Pancreas (tissue), 10 donors: Measurements from ENCODE around the gene OR13J1. TPM values are rescaled to one million over a fixed set of nuclear protein-coding genes. Genes with fewer than 3 reads are reported as not detected.

Source experiments
- ATAC-seq, 4 donors: fragments of 200-7000 bp; cut with Tn5 transposase; one replicate each; pipeline versions ENCODE4 v1.8.0 to v1.9.1; 2020; ENCODE audit warnings: mild to moderate bottlenecking in 4 of 4, moderate library complexity in 4 of 4
- DNase-seq, 6 donors: peaks; one replicate each; pipeline ENCODE4 v3.0.0-alpha.2; 2020
- FAIRE-seq: peaks from 2 replicates; lab custom pipeline; 2012; peaks lifted over from hg19 to GRCh38; lab: Jason Lieb, UNC
- H3K27ac ChIP-seq, 4 donors: fragments of 200-600 bp; sonication (generic); 1 replicate in 3 of 4; 2 replicates in 1 of 4; pipeline versions ENCODE4 v1.5.0 to v1.8.0; 2020
- H3K27me3 ChIP-seq, 4 donors: fragments of 200-600 bp; one replicate each; pipeline ENCODE4 v1.8.0; 2021
- H3K36me3 ChIP-seq, 3 donors: fragments of 200-600 bp; sonication (generic) in 1 of 3; one replicate each; pipeline versions ENCODE4 v1.5.0 to v1.8.0; 2020 to 2021
- H3K4me1 ChIP-seq, 3 donors: fragments of 200-600 bp; one replicate each; pipeline ENCODE4 v1.8.0; 2021
- H3K4me3 ChIP-seq, 4 donors: fragments of 200-600 bp; sonication (generic) in 2 of 4; one replicate each; pipeline versions ENCODE4 v1.5.0 to v1.8.0; 2020 to 2021
- H3K9me3 ChIP-seq, 4 donors: fragments of 200-600 bp; one replicate each; pipeline ENCODE4 v1.8.0; 2021
- WGBS, 2 donors: extraction: QIAGEN DNeasy Blood & Tissue Kit; methylation state at CpG; one replicate each; pipeline ENCODE4 v1.1.7; 2013; 5-methylcytosine and 5-hydroxymethylcytosine counted together
- intact Hi-C, 3 donors: fragments of 100-400 bp; cut with DNase I; formaldehyde crosslinking; loops; one replicate each; pipeline versions ENCODE4 v1.11.1 to v1.14.2; 2022
- polyA plus RNA-seq, 2 donors: library from polyadenylated mRNA; stranded (reverse); fragments of 200-250 nt; gene quantifications; one replicate each; pipeline ENCODE4 v1.2.3, GENCODE V29; 2013
- total RNA-seq, 6 donors: library from RNA; stranded (reverse); fragmentation: NEBNext Ultra II Directional in 4 of 6; extraction: Animal tissue kit (Norgen Biotek cat#: 25700) in 4 of 6; gene quantifications; one replicate each; pipeline versions ENCODE4 v1.2.1 to v1.2.4, GENCODE V29; 2021 to 2023
- TF ChIP-seq, protein P1 (sequence below), 4 donors: fragments of 200-600 bp; sonication (generic) in 3 of 4; IDR thresholded peaks; one replicate each; pipeline versions ENCODE4 v1.5.0 to v1.8.0; 2021; ENCODE audit warnings: antibody characterized with exemption in 4 of 4
- donor health status: healthy with polysubstance abuse.
- donor health status: DM: no; HTN: no; CAD: no; lungs with moderate emphysema.
- donor health status: DM: no; HTN: no; CAD: no.
- donor health status: control.
- donor health status: control.
- donor health status: Bipolar disorder and iron deficiency.
- donor health status: DM: yes; HTN: yes; CAD: no.
- donor health status: DM: no; HTN: no; CAD: no.
- donor health status: DM: no; HTN: no; CAD: no.
- donor health status: DM: yes; HTN: yes; CAD: no.

Gene OR13J1, protein sequence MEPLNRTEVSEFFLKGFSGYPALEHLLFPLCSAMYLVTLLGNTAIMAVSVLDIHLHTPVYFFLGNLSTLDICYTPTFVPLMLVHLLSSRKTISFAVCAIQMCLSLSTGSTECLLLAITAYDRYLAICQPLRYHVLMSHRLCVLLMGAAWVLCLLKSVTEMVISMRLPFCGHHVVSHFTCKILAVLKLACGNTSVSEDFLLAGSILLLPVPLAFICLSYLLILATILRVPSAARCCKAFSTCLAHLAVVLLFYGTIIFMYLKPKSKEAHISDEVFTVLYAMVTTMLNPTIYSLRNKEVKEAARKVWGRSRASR
- not detected for total RNA-seq
- not detected for polyA plus RNA-seq

DNA sequence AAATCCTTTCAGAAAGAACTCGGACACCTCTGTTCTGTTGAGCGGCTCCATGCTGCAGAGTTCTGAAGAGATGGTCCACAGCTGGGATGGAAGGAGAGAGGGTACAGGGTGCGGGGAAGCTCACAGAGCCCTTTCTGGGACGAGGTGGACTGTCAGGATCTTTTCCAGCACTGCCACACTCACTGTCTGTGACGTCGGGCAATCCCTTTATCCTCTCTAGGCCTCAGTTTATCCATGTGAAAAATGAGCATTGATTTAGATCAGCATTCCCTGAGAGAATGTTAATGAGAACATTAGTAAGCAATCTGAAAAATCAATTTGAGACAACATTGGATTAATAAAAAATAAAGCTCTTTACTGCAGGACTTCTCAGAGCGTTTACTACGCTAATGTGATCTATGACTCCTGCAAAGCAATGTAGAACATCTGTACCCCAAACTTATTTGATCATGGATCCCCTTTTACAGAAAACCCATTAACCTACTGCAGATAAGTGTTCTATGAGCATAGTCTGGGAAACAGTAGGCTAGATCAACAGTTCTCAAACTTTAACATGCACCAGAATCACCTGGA, at the start of gene OR13J1:
OR13J1 (minus strand) TSS at position 51 of the 573 bp plus-strand sequence; CDS start at position 51, 0 bp downstream.
- Histone ChIP-seq H3K9me3 (no peaks in the 10 kb centered on the region), H3K4me1 (no peaks in the 10 kb centered on the region), H3K4me3 (no peak within 1 kb of the TSS), H3K27ac (no peak within 1 kb of the TSS), H3K36me3 (no peaks in the 10 kb centered on the region), H3K27me3 (no peaks in the 10 kb centered on the region)
- FAIRE-seq (no peak), DNase-seq (no peak), ATAC-seq (no peak)
- WGBS, 2 donors, result 79 to 81% methylated on average over 8 of the region's 8 CpGs
- TF ChIP-seq, protein P1, sequence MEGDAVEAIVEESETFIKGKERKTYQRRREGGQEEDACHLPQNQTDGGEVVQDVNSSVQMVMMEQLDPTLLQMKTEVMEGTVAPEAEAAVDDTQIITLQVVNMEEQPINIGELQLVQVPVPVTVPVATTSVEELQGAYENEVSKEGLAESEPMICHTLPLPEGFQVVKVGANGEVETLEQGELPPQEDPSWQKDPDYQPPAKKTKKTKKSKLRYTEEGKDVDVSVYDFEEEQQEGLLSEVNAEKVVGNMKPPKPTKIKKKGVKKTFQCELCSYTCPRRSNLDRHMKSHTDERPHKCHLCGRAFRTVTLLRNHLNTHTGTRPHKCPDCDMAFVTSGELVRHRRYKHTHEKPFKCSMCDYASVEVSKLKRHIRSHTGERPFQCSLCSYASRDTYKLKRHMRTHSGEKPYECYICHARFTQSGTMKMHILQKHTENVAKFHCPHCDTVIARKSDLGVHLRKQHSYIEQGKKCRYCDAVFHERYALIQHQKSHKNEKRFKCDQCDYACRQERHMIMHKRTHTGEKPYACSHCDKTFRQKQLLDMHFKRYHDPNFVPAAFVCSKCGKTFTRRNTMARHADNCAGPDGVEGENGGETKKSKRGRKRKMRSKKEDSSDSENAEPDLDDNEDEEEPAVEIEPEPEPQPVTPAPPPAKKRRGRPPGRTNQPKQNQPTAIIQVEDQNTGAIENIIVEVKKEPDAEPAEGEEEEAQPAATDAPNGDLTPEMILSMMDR (IDR thresholded peaks at IDR 0.05), result no peak
- intact Hi-C loops, result loop anchor here in 2 of 3 donors (5.0 to 10.0 kb wide), 2 partner anchors 76 to 83 kb away; partner anchors contain the start of gene NPR2 (in 1 of the 2)

DNA sequence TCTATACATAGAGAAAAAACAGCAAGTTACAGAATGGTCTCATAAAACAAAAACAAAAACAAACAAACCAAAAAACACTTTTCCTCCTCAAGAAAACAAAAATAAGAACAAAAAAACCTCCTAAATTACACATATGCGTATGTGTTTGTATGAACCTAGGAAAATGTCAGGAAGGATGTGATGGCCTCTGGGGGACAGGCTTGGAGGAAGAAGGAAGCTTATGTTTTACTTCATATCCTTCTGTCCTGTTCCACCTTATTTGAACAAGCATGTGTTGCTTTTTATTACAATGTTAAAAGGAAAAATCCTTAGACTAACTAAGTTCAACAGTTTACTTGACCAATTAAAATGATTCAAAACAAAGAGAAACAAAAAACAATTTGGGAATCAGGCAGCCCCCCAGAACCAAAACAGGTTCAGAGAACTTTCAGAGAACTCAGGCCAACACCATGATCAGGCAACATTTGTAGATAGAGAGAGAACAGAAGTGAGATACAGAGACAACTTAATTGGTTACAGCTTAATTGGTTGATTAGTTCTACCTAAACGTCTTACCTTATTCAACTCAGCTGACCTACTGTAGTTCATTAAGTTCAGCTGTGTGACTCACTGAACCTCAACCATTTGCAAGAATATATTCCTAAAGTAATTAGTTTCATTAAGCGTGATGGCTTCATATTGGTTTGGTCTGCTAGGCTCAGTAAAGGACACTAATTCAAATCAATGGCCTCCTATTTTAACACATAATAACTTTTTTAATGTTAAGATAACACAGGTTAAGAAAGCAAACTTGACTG, 49.2 kb upstream of the OR13J1 start:
- ATAC-seq (no peak), DNase-seq (no peak), FAIRE-seq (no peak)
- peaks cover 0 to 3% (median 0%) of the 10 kb centered on the region in 3 donors for H3K4me1 ChIP-seq
- no peaks in the 10 kb centered on the region for H3K36me3 ChIP-seq
- no peaks in the 10 kb centered on the region for H3K27me3 ChIP-seq
- H3K9me3 ChIP-seq, result no peaks in the 10 kb centered on the region
- peak overlapping the region in 1 of 4 donors; percentile 3 for H3K27ac ChIP-seq
- H3K4me3 ChIP-seq, result no peak overlapping the region
- TF ChIP-seq, protein P1 (IDR thresholded peaks at IDR 0.05), result no peak
- 82 to 83% methylated on average over 3 of the region's 3 CpGs for WGBS, 2 donors
- intact Hi-C loops, result no loop called here

DNA sequence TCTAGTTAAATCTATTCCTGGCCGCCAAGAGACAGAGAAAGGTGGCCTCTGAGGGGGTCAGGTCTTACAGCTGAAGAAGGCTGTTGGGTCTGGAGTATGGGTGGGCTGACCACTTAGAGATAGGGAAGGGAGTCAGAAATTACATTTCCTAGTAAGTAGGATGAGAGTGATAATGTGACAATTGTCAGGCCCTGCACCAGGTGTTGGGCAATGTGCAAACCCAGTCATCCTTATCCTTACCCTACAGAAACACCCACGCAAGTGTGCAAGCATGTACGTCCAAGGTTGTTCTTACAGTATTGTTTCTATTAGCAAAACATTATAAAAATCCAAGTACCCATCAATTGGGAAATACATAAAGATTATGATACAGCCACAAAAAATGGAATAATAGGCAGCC, 48.6 kb upstream of the OR13J1 start:
- intact Hi-C loops, result no loop called here
- no peaks in the 10 kb centered on the region for H3K27me3 ChIP-seq
- no peak for DNase-seq
- peaks cover 0 to under 1% (median 0%) of the 10 kb centered on the region in 3 donors for H3K4me1 ChIP-seq
- 92% methylated on average over 3 of the region's 3 CpGs for WGBS, 2 donors
- no peaks in the 10 kb centered on the region for H3K36me3 ChIP-seq
- no peaks in the 10 kb centered on the region for H3K9me3 ChIP-seq
- H3K4me3 ChIP-seq, result no peak overlapping the region
- no peak for ATAC-seq
- no peak for FAIRE-seq
- TF ChIP-seq, protein P1 (IDR thresholded peaks at IDR 0.05), result no peak
- H3K27ac ChIP-seq, result no peak overlapping the region

DNA sequence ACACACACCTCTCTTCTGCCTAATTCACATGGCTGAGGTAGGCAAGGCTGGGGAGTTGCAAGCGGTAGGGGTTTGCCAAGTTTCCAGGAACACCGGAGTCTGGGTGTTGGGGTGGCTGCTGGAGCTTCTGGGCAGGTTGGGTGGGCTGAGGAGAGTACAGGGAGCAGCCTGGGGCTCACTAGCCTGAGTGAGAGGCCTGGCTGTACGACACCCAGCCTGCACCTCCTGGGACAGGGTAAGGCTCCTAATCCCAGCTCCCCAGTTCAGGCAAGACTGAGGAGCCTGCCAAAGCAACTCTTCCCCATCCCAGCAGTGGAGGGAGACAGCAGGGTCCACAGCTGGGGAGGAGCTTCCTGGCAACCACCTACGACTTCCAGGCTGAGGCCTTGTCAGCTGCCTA, 47.1 kb upstream of the OR13J1 start:
- Histone ChIP-seq H3K27ac (no peak overlapping the region), H3K27me3 (no peaks in the 10 kb centered on the region), H3K9me3 (no peaks in the 10 kb centered on the region), H3K4me3 (no peak overlapping the region), H3K36me3 (no peaks in the 10 kb centered on the region), H3K4me1 (no peaks in the 10 kb centered on the region)
- FAIRE-seq (no peak), ATAC-seq (no peak), DNase-seq (no peak)
- WGBS, 2 donors, result 85 to 98% methylated on average over 4 of the region's 4 CpGs
- TF ChIP-seq, protein P1 (IDR thresholded peaks at IDR 0.05), result no peak
- intact Hi-C loops, result no loop called here
